Measurements from ENCODE around the gene EMILIN2. TPM values are rescaled to one million over a fixed set of nuclear protein-coding genes. Genes with fewer than 3 reads are reported as not detected.

Gene EMILIN2
- total and polyA plus RNA-seq, 2 donors from 2014 or later: 4.3 to 24.0 TPM

DNA sequence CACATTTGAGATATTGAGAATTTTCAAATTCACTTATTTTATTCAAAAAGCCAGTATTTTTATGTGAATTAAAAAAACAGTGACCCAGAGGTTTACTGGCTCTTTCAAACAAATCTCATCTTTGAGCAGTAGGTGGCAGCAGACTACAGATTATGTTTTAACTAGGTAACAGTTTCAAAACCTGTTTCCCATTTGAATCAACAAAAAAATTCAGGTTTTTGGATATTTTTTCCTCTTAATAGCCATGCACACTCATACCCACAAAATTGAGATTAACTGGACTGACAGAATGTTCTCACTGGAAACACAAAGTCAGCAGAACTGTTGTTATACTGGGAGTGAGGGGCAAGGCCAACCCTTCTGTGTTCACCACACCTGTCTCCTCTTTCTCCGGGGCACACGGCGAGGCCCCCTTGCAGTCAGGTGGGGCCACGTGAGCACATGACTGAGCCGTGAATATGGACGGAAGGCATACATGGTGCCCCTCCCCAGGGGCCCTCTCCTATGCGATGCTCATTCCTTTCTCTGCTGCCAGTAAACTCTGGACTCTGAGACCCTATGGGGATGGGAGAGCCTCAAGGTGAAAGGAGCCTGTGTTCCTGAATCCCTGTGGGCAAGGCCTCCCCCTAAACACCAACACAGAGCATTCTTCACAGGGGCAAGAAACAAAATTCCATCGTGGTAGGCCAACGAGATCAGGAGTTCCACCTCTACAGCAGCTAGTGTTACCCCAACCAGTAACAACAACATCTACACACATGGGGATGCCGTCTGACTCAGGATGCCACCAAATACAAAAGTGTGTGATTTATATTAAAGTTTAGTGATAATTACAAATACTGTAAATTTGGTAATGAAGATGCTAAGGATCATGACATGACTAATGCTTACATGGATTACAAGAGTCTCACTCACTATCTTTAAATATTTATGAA, 85.7 kb downstream of the EMILIN2 start:
- Histone ChIP-seq H3K27ac (ENCODE audit: low read depth in 2 of 2, low read length in 2 of 2) (no peak overlapping the region), H3K4me3 (ENCODE audit: low read length in 3 of 3) (no peak overlapping the region), H3K36me3 (ENCODE audit: control insufficient read depth in 2 of 3, insufficient read depth in 3 of 3, low read length in 3 of 3) (peaks cover 2 to 44% (median 30%) of the 10 kb centered on the region in 3 donors), H3K9ac (ENCODE audit: low read length in 3 of 3) (no peak overlapping the region), H3K4me1 (ENCODE audit: control insufficient read depth in 2 of 3, insufficient read depth in 2 of 3, low read depth in 1 of 3, low read length in 3 of 3) (peaks cover 0 to 4% (median 0%) of the 10 kb centered on the region in 3 donors), H3K9me3 (ENCODE audit: control insufficient read depth in 2 of 3, insufficient read depth in 1 of 3, low read length in 3 of 3) (no peaks in the 10 kb centered on the region), H3K27me3 (ENCODE audit: control insufficient read depth, insufficient read depth, low read length) (no peaks in the 10 kb centered on the region)
- TF ChIP-seq, protein P1, sequence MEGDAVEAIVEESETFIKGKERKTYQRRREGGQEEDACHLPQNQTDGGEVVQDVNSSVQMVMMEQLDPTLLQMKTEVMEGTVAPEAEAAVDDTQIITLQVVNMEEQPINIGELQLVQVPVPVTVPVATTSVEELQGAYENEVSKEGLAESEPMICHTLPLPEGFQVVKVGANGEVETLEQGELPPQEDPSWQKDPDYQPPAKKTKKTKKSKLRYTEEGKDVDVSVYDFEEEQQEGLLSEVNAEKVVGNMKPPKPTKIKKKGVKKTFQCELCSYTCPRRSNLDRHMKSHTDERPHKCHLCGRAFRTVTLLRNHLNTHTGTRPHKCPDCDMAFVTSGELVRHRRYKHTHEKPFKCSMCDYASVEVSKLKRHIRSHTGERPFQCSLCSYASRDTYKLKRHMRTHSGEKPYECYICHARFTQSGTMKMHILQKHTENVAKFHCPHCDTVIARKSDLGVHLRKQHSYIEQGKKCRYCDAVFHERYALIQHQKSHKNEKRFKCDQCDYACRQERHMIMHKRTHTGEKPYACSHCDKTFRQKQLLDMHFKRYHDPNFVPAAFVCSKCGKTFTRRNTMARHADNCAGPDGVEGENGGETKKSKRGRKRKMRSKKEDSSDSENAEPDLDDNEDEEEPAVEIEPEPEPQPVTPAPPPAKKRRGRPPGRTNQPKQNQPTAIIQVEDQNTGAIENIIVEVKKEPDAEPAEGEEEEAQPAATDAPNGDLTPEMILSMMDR (IDR thresholded peaks at IDR 0.05; ENCODE audit: borderline replicate concordance, extremely low read depth, insufficient read depth): peak; percentile 58
- FAIRE-seq: peak; percentile 74
- DNase-seq: peak in 2 of 5 donors; percentile 88 to 89
- intact Hi-C loops (cut with DNase I): loop anchor here (5.0 to 10.0 kb wide), 4 partner anchors 52 to 312 kb away; partner anchors contain the start of gene MYL12A

DNA sequence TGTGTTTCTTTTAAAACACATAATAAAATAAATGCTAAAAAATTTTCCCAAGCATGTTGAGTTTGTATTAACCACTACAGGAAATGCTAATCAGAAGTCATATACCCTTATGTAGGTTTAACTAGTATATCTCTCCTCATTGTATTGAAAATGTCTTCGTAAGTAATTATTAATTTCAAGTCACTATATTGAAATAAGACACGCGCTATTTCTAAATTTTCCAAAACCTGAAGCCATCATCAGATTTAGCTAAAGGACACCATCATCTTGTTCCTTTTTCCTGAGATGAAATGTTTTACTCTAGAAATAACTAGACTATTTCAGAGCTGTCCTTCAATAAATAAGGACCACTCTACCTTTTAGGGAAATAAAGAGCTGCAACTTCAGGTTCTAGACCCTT, 87.2 kb downstream of the EMILIN2 start:
- FAIRE-seq: no peak

DNA sequence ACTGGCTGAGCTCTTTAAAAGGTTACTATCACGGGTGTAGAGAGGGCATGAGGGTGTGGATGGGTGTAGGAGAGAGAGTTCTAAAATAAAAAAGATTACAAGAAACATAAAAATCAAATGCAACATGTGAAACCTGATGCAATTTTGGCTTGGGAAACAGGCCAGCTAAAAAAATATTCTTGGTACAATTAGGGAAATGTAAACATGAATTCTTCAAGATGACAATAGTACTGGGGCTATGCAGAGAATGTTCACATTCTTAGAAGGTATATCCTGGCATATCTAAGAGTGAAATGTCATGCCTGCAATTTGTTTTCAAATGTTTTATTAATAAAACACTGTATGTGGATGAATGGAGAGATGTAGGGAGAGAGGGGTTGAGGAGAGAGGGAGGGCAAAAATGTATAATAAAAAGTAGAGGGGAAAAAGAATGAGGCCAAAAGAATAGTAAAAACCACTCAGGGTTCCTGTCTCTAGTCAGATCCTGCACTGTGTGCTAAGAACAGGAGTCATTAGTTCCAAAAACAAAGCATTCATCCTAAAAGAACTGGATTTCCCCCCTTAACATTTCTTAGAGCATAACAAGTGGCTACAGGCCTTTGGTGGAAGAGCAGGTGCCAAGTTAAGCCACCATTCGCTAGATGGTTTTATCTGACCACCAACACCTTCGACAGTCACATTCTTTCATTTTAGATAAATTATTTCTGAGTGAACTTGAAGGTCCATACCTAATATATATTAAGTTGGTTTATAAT, 88.8 kb downstream of the EMILIN2 start:
- peak overlapping the region in 1 of 2 donors; percentile 3 for H3K27ac ChIP-seq (ENCODE audit: low read depth in 2 of 2, low read length in 2 of 2)
- FAIRE-seq (no peak), DNase-seq (no peak)
- no peak overlapping the region for H3K9ac ChIP-seq (ENCODE audit: low read length in 3 of 3)
- TF ChIP-seq, protein P1 (IDR thresholded peaks at IDR 0.05; ENCODE audit: borderline replicate concordance, extremely low read depth, insufficient read depth): no peak
- H3K4me1 ChIP-seq (ENCODE audit: control insufficient read depth in 2 of 3, insufficient read depth in 2 of 3, low read depth in 1 of 3, low read length in 3 of 3): peaks cover 0 to 10% (median 4%) of the 10 kb centered on the region in 3 donors
- no peaks in the 10 kb centered on the region for H3K9me3 ChIP-seq (ENCODE audit: control insufficient read depth in 2 of 3, insufficient read depth in 1 of 3, low read length in 3 of 3)
- intact Hi-C loops (cut with DNase I): loop anchor here (10.0 kb wide), 3 partner anchors 49 to 309 kb away; partner anchors contain the start of gene MYL12A
- H3K4me3 ChIP-seq (ENCODE audit: low read length in 3 of 3): no peak overlapping the region
- H3K36me3 ChIP-seq (ENCODE audit: control insufficient read depth in 2 of 3, insufficient read depth in 3 of 3, low read length in 3 of 3): peaks cover 2 to 21% (median 12%) of the 10 kb centered on the region in 3 donors
- no peaks in the 10 kb centered on the region for H3K27me3 ChIP-seq (ENCODE audit: control insufficient read depth, insufficient read depth, low read length)

More for the DNA sequence above, 87.2 kb downstream of the EMILIN2 start:
- Histone ChIP-seq H3K36me3 (ENCODE audit: control insufficient read depth in 2 of 3, insufficient read depth in 3 of 3, low read length in 3 of 3) (peaks cover 2 to 35% (median 21%) of the 10 kb centered on the region in 3 donors), H3K9me3 (ENCODE audit: control insufficient read depth in 2 of 3, insufficient read depth in 1 of 3, low read length in 3 of 3) (no peaks in the 10 kb centered on the region), H3K9ac (ENCODE audit: low read length in 3 of 3) (no peak overlapping the region), H3K27ac (ENCODE audit: low read depth in 2 of 2, low read length in 2 of 2) (no peak overlapping the region), H3K4me3 (ENCODE audit: low read length in 3 of 3) (no peak overlapping the region), H3K4me1 (ENCODE audit: control insufficient read depth in 2 of 3, insufficient read depth in 2 of 3, low read depth in 1 of 3, low read length in 3 of 3) (peaks cover 0 to 6% (median 4%) of the 10 kb centered on the region in 3 donors), H3K27me3 (ENCODE audit: control insufficient read depth, insufficient read depth, low read length) (no peaks in the 10 kb centered on the region)
- TF ChIP-seq, protein P1 (IDR thresholded peaks at IDR 0.05; ENCODE audit: borderline replicate concordance, extremely low read depth, insufficient read depth): no peak
- DNase-seq: no peak
- intact Hi-C loops (cut with DNase I): loop anchor here (5.0 to 10.0 kb wide), 4 partner anchors 51 to 311 kb away; partner anchors contain the start of gene MYL12A
